CMK (cell line): ENCODE results near the gene SLC47A2.
"Not testable (repeated sequence)": the region's sequence is repeated elsewhere in the genome, so short reads cannot be mapped to it uniquely, and the experiment has no call there.

Source experiments
- DNase-seq: peaks from one replicate; pipeline ENCODE4 v3.0.0-alpha.2; 2010; ENCODE audit warnings: low read depth

SLC47A2 gene

GRCh38 chr17:19708431-19709175 is 7.8 kb downstream of the SLC47A2 start:
- DNase-seq, result no peak

GRCh38 chr17:19707728-19708221 is 8.6 kb downstream of the SLC47A2 start:
- no peak for DNase-seq

- DNase-seq, result no peak
Observed at GRCh38 chr17:19706791-19707727, 9.3 kb downstream of the SLC47A2 start.

GRCh38 chr17:19705771-19706770 is 10.3 kb downstream of the SLC47A2 start:
- DNase-seq, result no peak

- DNase-seq, result no peak
Observed at GRCh38 chr17:19705201-19705600, 11.2 kb downstream of the SLC47A2 start.

GRCh38 chr17:19703828-19704613 is 12.4 kb downstream of the SLC47A2 start:
- DNase-seq, result no peak

GRCh38 chr17:19703106-19703827 is 13.1 kb downstream of the SLC47A2 start:
- no peak for DNase-seq

GRCh38 chr17:19702217-19702641 is 14.2 kb downstream of the SLC47A2 start:
- no peak for DNase-seq

GRCh38 chr17:19686400-19687090 is 29.8 kb downstream of the SLC47A2 start:
- no peak for DNase-seq

GRCh38 chr17:19684909-19685580 is 31.3 kb downstream of the SLC47A2 start:
- DNase-seq, result not testable (repeated sequence)

- DNase-seq, result no peak
Observed at GRCh38 chr17:19683117-19683516, 33.3 kb downstream of the SLC47A2 start.

GRCh38 chr17:19678581-19679453 is 37.6 kb downstream of the SLC47A2 start:
- DNase-seq, result no peak

- no peak for DNase-seq
Observed at GRCh38 chr17:19677736-19678379, 38.5 kb downstream of the SLC47A2 start.

GRCh38 chr17:19676896-19677295 is 39.5 kb downstream of the SLC47A2 start:
- no peak for DNase-seq

GRCh38 chr17:19673623-19674022 is 42.8 kb downstream of the SLC47A2 start:
- DNase-seq, result no peak

GRCh38 chr17:19672009-19672750 is 44.2 kb downstream of the SLC47A2 start:
- DNase-seq, result no peak

- DNase-seq, result no peak
Observed at GRCh38 chr17:19671433-19671832, 45.0 kb downstream of the SLC47A2 start.
